Measurements from ENCODE around the gene PDXK. TPM values are rescaled to one million over a fixed set of nuclear protein-coding genes. Genes with fewer than 3 reads are reported as not detected.

PDXK gene
- polyA plus RNA-seq, 3 donors: 128 to 214 (median 210) TPM

DNA sequence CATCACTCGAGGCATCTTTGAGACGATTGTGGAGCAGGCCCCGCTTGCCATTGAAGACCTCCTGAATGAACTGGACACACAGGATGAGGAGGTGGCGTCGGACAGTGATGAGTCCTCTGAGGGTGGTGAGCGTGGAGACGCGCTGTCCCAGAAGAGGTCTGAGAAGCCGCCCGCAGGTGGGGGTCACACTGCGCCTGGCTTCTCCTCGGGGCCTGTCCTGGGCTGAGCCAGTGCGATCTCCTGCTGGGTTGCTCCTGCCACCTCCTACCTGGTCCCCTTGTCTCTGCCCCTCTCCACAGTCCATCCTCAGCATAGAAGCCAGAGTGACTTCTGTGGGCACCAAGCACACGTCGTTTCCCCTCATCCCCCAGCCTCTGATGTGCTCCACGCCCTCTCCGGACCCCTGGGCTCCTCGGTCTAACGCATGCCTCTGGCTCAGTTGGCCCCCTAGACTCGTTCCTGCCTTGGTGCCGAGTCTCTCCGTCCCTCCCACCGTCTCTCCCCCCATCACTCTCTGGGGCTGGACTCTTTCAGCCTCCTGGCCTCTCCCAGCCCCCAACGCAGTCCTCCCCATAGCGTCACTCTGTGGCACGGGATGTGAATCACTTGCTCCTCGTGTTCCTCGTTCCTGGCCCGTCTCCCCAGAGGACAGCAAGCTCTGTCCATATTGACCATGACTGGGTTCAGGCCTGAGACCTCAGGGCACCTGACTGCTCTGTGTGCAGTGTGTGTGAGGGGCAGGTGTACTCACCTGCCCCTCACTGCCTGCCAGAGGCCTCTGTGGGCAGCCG, 79.2 kb downstream of the PDXK start:
- peaks cover 53 to 85% of the 10 kb centered on the region in 2 donors for H3K36me3 Mint-ChIP-seq
- H3K4me2 ChIP-seq (replicated peaks; ENCODE audit: extremely low read depth, low read length, poor library complexity, severe bottlenecking): no peak overlapping the region
- H3K36me3 ChIP-seq (replicated peaks in 1 of 2; ENCODE audit: control insufficient read depth in 1 of 2, insufficient read depth in 2 of 2, low read length in 2 of 2): peaks cover 23 to 66% of the 10 kb centered on the region in 2 donors
- no peak overlapping the region for H2AFZ ChIP-seq (ENCODE audit: insufficient read depth, low read depth, low read length, poor library complexity, severe bottlenecking)
- intact Hi-C loops (cut with micrococcal nuclease): no loop called here
- H3K4me1 Mint-ChIP-seq: peaks cover under 1% of the 10 kb centered on the region
- TF ChIP-seq, protein P1, sequence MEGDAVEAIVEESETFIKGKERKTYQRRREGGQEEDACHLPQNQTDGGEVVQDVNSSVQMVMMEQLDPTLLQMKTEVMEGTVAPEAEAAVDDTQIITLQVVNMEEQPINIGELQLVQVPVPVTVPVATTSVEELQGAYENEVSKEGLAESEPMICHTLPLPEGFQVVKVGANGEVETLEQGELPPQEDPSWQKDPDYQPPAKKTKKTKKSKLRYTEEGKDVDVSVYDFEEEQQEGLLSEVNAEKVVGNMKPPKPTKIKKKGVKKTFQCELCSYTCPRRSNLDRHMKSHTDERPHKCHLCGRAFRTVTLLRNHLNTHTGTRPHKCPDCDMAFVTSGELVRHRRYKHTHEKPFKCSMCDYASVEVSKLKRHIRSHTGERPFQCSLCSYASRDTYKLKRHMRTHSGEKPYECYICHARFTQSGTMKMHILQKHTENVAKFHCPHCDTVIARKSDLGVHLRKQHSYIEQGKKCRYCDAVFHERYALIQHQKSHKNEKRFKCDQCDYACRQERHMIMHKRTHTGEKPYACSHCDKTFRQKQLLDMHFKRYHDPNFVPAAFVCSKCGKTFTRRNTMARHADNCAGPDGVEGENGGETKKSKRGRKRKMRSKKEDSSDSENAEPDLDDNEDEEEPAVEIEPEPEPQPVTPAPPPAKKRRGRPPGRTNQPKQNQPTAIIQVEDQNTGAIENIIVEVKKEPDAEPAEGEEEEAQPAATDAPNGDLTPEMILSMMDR (IDR thresholded peaks at IDR 0.05): no peak
- H3K9me3 ChIP-seq (replicated peaks in 1 of 2; ENCODE audit: control insufficient read depth in 1 of 2, insufficient read depth in 1 of 2, low read length in 2 of 2): no peaks in the 10 kb centered on the region
- peaks cover 0 to 5% (median 0%) of the 10 kb centered on the region in 7 donors for H3K9me3 Mint-ChIP-seq
- H3K9ac ChIP-seq (ENCODE audit: insufficient read depth, low read length, poor library complexity, severe bottlenecking): no peak overlapping the region
- H3K79me2 ChIP-seq (ENCODE audit: insufficient read depth, low read length): no peaks in the 10 kb centered on the region
- H3K27ac ChIP-seq (ENCODE audit: low read depth in 1 of 2, low read length in 2 of 2): no peak overlapping the region
- H3K4me3 Mint-ChIP-seq: no peak overlapping the region
- DNase-seq: no peak
- H3K27me3 Mint-ChIP-seq (ENCODE audit: low read depth in 3 of 3): peaks cover 0 to 4% (median 4%) of the 10 kb centered on the region in 3 donors
- H3K27me3 ChIP-seq (ENCODE audit: control insufficient read depth in 2 of 2, insufficient read depth in 2 of 2, low read length in 2 of 2): no peaks in the 10 kb centered on the region
- no peak overlapping the region for H3K4me3 ChIP-seq (replicated peaks in 1 of 3; ENCODE audit: low read depth in 2 of 3, low read length in 3 of 3)
- H3K4me1 ChIP-seq (ENCODE audit: control insufficient read depth in 1 of 2, insufficient read depth in 2 of 2, low read length in 2 of 2): no peaks in the 10 kb centered on the region
- peak overlapping the region in 2 of 7 donors; percentile 68 to 80 for H3K27ac Mint-ChIP-seq
- H4K20me1 ChIP-seq (ENCODE audit: insufficient read depth, low read length): peaks cover 76% of the 10 kb centered on the region
- 94% methylated on average over 30 of the region's 30 CpGs for WGBS (ENCODE audit: insufficient coverage)

DNA sequence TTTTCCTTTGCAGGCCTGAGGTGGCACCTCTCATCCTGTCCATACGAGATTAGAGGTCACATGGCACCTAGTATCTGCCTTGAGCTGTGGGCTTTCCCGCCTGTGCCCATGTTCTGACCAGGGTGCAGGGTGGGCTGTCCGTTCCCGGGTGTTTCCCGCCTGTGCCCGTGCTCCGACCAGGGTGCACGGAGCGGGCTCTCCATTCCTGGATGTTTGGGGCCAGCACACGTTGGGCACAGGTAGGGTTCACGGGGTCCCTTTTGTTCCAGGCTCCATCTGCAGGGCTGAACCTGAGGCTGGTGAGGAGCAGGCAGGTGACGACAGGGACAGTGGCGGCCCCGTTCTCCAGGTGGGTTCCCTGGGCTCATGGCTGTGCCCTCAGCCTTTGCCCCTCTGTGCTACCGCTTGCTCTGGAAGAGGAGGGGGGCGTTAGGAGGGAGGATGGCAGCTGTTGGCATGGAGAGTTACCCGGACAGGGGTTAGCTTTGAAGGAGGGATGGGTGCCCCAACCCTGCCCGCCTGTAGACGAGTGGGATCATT, 80.4 kb downstream of the PDXK start:
- intact Hi-C loops (cut with micrococcal nuclease): no loop called here
- no peak overlapping the region for H3K27ac Mint-ChIP-seq

More for the DNA sequence above, 80.4 kb downstream of the PDXK start:
- no peak overlapping the region for H3K9ac ChIP-seq (ENCODE audit: insufficient read depth, low read length, poor library complexity, severe bottlenecking)
- H3K4me2 ChIP-seq (replicated peaks; ENCODE audit: extremely low read depth, low read length, poor library complexity, severe bottlenecking): no peak overlapping the region
- no peak overlapping the region for H3K27ac ChIP-seq (ENCODE audit: low read depth in 1 of 2, low read length in 2 of 2)
- peaks cover 9 to 11% of the 10 kb centered on the region in 2 donors for H3K4me1 ChIP-seq (ENCODE audit: control insufficient read depth in 1 of 2, insufficient read depth in 2 of 2, low read length in 2 of 2)
- peaks cover 9% of the 10 kb centered on the region for H3K79me2 ChIP-seq (ENCODE audit: insufficient read depth, low read length)
- DNase-seq: no peak
- H4K20me1 ChIP-seq (ENCODE audit: insufficient read depth, low read length): peaks cover 73% of the 10 kb centered on the region
- H3K4me3 Mint-ChIP-seq: no peak overlapping the region
- WGBS (ENCODE audit: insufficient coverage): 97% methylated on average over 18 of the region's 19 CpGs
- H3K9me3 Mint-ChIP-seq: peaks cover 0 to 5% (median 0%) of the 10 kb centered on the region in 7 donors
- peaks cover 0 to 4% (median 4%) of the 10 kb centered on the region in 3 donors for H3K27me3 Mint-ChIP-seq (ENCODE audit: low read depth in 3 of 3)
- peaks cover 26 to 54% of the 10 kb centered on the region in 2 donors for H3K36me3 ChIP-seq (replicated peaks in 1 of 2; ENCODE audit: control insufficient read depth in 1 of 2, insufficient read depth in 2 of 2, low read length in 2 of 2)
- peaks cover 11% of the 10 kb centered on the region for H3K4me1 Mint-ChIP-seq
- H3K36me3 Mint-ChIP-seq: peaks cover 52 to 82% of the 10 kb centered on the region in 2 donors
- no peaks in the 10 kb centered on the region for H3K27me3 ChIP-seq (ENCODE audit: control insufficient read depth in 2 of 2, insufficient read depth in 2 of 2, low read length in 2 of 2)
- H3K9me3 ChIP-seq (replicated peaks in 1 of 2; ENCODE audit: control insufficient read depth in 1 of 2, insufficient read depth in 1 of 2, low read length in 2 of 2): no peaks in the 10 kb centered on the region
- TF ChIP-seq, protein P1 (IDR thresholded peaks at IDR 0.05): no peak
- H2AFZ ChIP-seq (ENCODE audit: insufficient read depth, low read depth, low read length, poor library complexity, severe bottlenecking): no peak overlapping the region
- H3K4me3 ChIP-seq (replicated peaks in 1 of 3; ENCODE audit: low read depth in 2 of 3, low read length in 3 of 3): no peak overlapping the region

All from CD14-positive monocyte (primary cell).